NCI-H1417 treated with DMSO at 0.1 percent for 48 hours (cell line): ENCODE data around the gene DOCK3.
"Not testable (repeated sequence)": the region's sequence is repeated elsewhere in the genome, so short reads cannot be mapped to it uniquely, and the experiment has no call there.

Source experiments
- DNase-seq: peaks from one replicate; lab custom pipeline; 2025; lab: John Stamatoyannopoulos, UW

DOCK3 gene

GRCh38 chr3:51307458-51307857, 632.7 kb downstream of the DOCK3 start:
- DNase-seq, result no peak

GRCh38 chr3:51307945-51308607, 633.3 kb downstream of the DOCK3 start:
- not testable (repeated sequence) for DNase-seq

GRCh38 chr3:51311055-51311454, 636.3 kb downstream of the DOCK3 start:
- DNase-seq, result no peak

- DNase-seq, result no peak
These were observed 653.5 kb downstream of the DOCK3 start for GRCh38 chr3:51328206-51328605.

- no peak for DNase-seq
These were observed 655.3 kb downstream of the DOCK3 start for GRCh38 chr3:51330046-51330445.

- no peak for DNase-seq
These were observed 657.4 kb downstream of the DOCK3 start for GRCh38 chr3:51332156-51332555.

- no peak for DNase-seq
These were observed 658.3 kb downstream of the DOCK3 start for GRCh38 chr3:51333021-51333420.

- DNase-seq, result no peak
These were observed 661.5 kb downstream of the DOCK3 start for GRCh38 chr3:51336261-51336660.

GRCh38 chr3:51337666-51338065, 662.9 kb downstream of the DOCK3 start:
- no peak for DNase-seq

GRCh38 chr3:51338632-51339031, 663.9 kb downstream of the DOCK3 start:
- DNase-seq, result no peak

GRCh38 chr3:51340013-51340829, 665.5 kb downstream of the DOCK3 start:
- DNase-seq, result no peak

- DNase-seq, result no peak
These were observed 666.4 kb downstream of the DOCK3 start for GRCh38 chr3:51340989-51341636.

GRCh38 chr3:51343918-51344687, 669.4 kb downstream of the DOCK3 start:
- DNase-seq, result no peak

- no peak for DNase-seq
These were observed 676.0 kb downstream of the DOCK3 start for GRCh38 chr3:51350751-51351150.

GRCh38 chr3:51353131-51353530, 678.4 kb downstream of the DOCK3 start:
- DNase-seq, result no peak

- DNase-seq, result no peak
These were observed 679.0 kb downstream of the DOCK3 start for GRCh38 chr3:51353691-51354090.

GRCh38 chr3:51354172-51354571, 679.4 kb downstream of the DOCK3 start:
- DNase-seq, result no peak

- no peak for DNase-seq
These were observed 680.2 kb downstream of the DOCK3 start for GRCh38 chr3:51354731-51355615.

- no peak for DNase-seq
These were observed 681.3 kb downstream of the DOCK3 start for GRCh38 chr3:51355891-51356578.

GRCh38 chr3:51357856-51358255, 683.1 kb downstream of the DOCK3 start:
- no peak for DNase-seq

GRCh38 chr3:51358981-51359380, 684.3 kb downstream of the DOCK3 start:
- DNase-seq, result no peak
